GM12878 (cell line): ENCODE data around the gene IMPG2. TPM values are rescaled to one million over a fixed set of nuclear protein-coding genes. Genes with fewer than 3 reads are reported as not detected.

Experiments
- ATAC-seq: fragments of 200-7000 bp; cut with Tn5 transposase; 3 replicates; pipeline ENCODE4 v1.9.1; 2020; ENCODE audit warnings: mild to moderate bottlenecking, moderate library complexity
- BruUV-seq: library from RNA; stranded (reverse); fragments of 400-500 nt; replicated peaks from 2 replicates; lab custom pipeline; 2021; lab: Mats Ljungman, UMichigan
- CTCF ChIA-PET: fragments of 300-600 bp; sonication (Branson Sonifier 250); formaldehyde crosslinking; extraction: SDS; loops from one replicate; lab custom pipeline; 2021; ENCODE audit warnings: inconsistent platforms; lab: Yijun Ruan, JAX
- POLR2A ChIA-PET: fragments of 350-600 bp; formaldehyde crosslinking; extraction: SDS; loops from one replicate; lab custom pipeline; 2021; ENCODE audit warnings: inconsistent platforms; lab: Charles Lee
- RAD21 ChIA-PET: fragments of 300-600 bp; sonication (Branson Sonifier 250); formaldehyde crosslinking; loops from one replicate; lab custom pipeline; 2023; ENCODE audit warnings: antibody characterized with exemption; ENCODE audit not compliant: unreplicated experiment; lab: Charles Lee
- SMC1A ChIA-PET: fragments of 300-600 bp; sonication (Branson Sonifier 250); formaldehyde crosslinking; loops from one replicate; lab custom pipeline; 2023; ENCODE audit not compliant: unreplicated experiment, uncharacterized antibody; lab: Charles Lee
- DNase-seq: peaks from one replicate; pipeline ENCODE4 v3.0.0-alpha.2; 2011; ENCODE audit warnings: low read depth, low spot score
- FAIRE-seq: peaks from 3 replicates; lab custom pipeline; 2011; peaks lifted over from hg19 to GRCh38; lab: Jason Lieb, UNC
- H2AFZ ChIP-seq: 2 replicates; pipeline ENCODE4 v1.6.0; 2011; ENCODE audit warnings: low read depth, low read length, control low read depth; ENCODE audit not compliant: control insufficient read depth
- H3K27ac ChIP-seq: 2 replicates; pipeline ENCODE4 v1.5.1; 2011; ENCODE audit warnings: control low read depth; ENCODE audit not compliant: control insufficient read depth, insufficient read depth
- H3K27me3 ChIP-seq, 2 experiments: replicated peaks in 1 of 2; 2 replicates each; pipeline versions ENCODE4 v1.6.0 to v1.6.1; 2011; ENCODE audit warnings: low read length in 1 of 2; ENCODE audit not compliant: control insufficient read depth in 2 of 2, insufficient read depth in 2 of 2
- H3K36me3 ChIP-seq, 2 experiments: 2 replicates each; pipeline ENCODE4 v1.5.1; 2011; ENCODE audit warnings: low read length in 1 of 2; ENCODE audit not compliant: control insufficient read depth in 2 of 2, insufficient read depth in 2 of 2
- H3K4me1 ChIP-seq: 2 replicates; pipeline ENCODE4 v1.6.1; 2011; ENCODE audit warnings: mild to moderate bottlenecking, low read length, moderate library complexity, mixed read lengths; ENCODE audit not compliant: control insufficient read depth, insufficient read depth
- H3K4me2 ChIP-seq: 2 replicates; pipeline ENCODE4 v1.6.0; 2011; ENCODE audit warnings: control low read depth; ENCODE audit not compliant: control insufficient read depth, insufficient read depth
- H3K4me3 ChIP-seq: fragments of 200-600 bp; sonication (generic); 2 replicates; pipeline ENCODE4 v1.5.1; 2016
- H3K79me2 ChIP-seq: 2 replicates; pipeline ENCODE4 v1.6.0; 2011; ENCODE audit warnings: low read length; ENCODE audit not compliant: control insufficient read depth, insufficient read depth
- H3K9ac ChIP-seq: 2 replicates; pipeline ENCODE4 v1.8.0; 2011; ENCODE audit warnings: low read length, control low read depth, mixed read lengths; ENCODE audit not compliant: control insufficient read depth, insufficient read depth
- H3K9me3 ChIP-seq: replicated peaks from 3 replicates; pipeline ENCODE4 v1.5.1; 2011; ENCODE audit warnings: mild to moderate bottlenecking, low read length; ENCODE audit not compliant: control insufficient read depth, insufficient read depth
- H4K20me1 ChIP-seq: 2 replicates; pipeline ENCODE4 v1.6.0; 2011; ENCODE audit not compliant: control insufficient read depth, insufficient read depth
- BCLAF1 ChIP-seq: fragments of 450-650 bp; IDR thresholded peaks from 2 replicates; pipeline ENCODE4 v1.6.1; 2017; ENCODE audit warnings: antibody characterized with exemption, mild to moderate bottlenecking, moderate library complexity
- CBX3 ChIP-seq: fragments of 200-600 bp; sonication (generic); IDR thresholded peaks from 2 replicates; pipeline ENCODE4 v1.6.1; 2016; ENCODE audit warnings: low read depth, borderline replicate concordance
- CHD2 ChIP-seq: IDR thresholded peaks from 2 replicates; pipeline ENCODE4 v1.6.1; 2011; ENCODE audit warnings: low read depth, low read length, improper control_type of control experiment, borderline replicate concordance
- CREB1 ChIP-seq: IDR thresholded peaks from 2 replicates; pipeline ENCODE4 v1.6.1; 2012; ENCODE audit warnings: low read depth, mild to moderate bottlenecking, inconsistent platforms
- EED ChIP-seq: sonication (generic); IDR thresholded peaks from 2 replicates; pipeline ENCODE4 v1.6.1; 2016; ENCODE audit warnings: antibody characterized with exemption, low read depth
- JUND ChIP-seq: IDR thresholded peaks from 2 replicates; pipeline ENCODE4 v1.6.1; 2012; ENCODE audit warnings: low read depth, mild to moderate bottlenecking, low read length, improper control_type of control experiment, moderate library complexity
- KAT2A ChIP-seq: conservative IDR thresholded peaks from 2 replicates; pipeline ENCODE4 v1.6.1; 2011; ENCODE audit warnings: low read depth, low read length; ENCODE audit not compliant: control insufficient read depth
- KLF5 ChIP-seq: fragments of 450-650 bp; IDR thresholded peaks from 2 replicates; pipeline ENCODE4 v1.6.1; 2014; ENCODE audit warnings: mild to moderate bottlenecking; ENCODE audit not compliant: partially characterized antibody
- LARP7 ChIP-seq: fragments of 450-650 bp; IDR thresholded peaks from 2 replicates; pipeline ENCODE4 v1.6.1; 2017; ENCODE audit warnings: mild to moderate bottlenecking
- NFXL1 ChIP-seq: fragments of 450-650 bp; IDR thresholded peaks from 2 replicates; pipeline ENCODE4 v1.6.1; 2017; ENCODE audit warnings: antibody characterized with exemption, mild to moderate bottlenecking, borderline replicate concordance
- PAX5 ChIP-seq: IDR thresholded peaks from 2 replicates; pipeline ENCODE4 v1.6.1; 2011; ENCODE audit warnings: low read depth, low read length, borderline replicate concordance
- RELB ChIP-seq: fragments of 450-650 bp; IDR thresholded peaks from 2 replicates; pipeline ENCODE4 v1.6.1; 2017; ENCODE audit warnings: low read depth, mild to moderate bottlenecking, moderate library complexity
- RUNX3 ChIP-seq: IDR thresholded peaks from 2 replicates; pipeline ENCODE4 v1.6.1; 2012; ENCODE audit warnings: low read length, inconsistent platforms
- SP1 ChIP-seq: IDR thresholded peaks from one replicate; pipeline ENCODE4 v1.6.1; 2011; ENCODE audit warnings: low read depth, low read length
- SREBF2 ChIP-seq: IDR thresholded peaks from 2 replicates; pipeline ENCODE4 v1.6.1; 2012; ENCODE audit warnings: mild to moderate bottlenecking, low read length
- TCF3 ChIP-seq: IDR thresholded peaks from 2 replicates; pipeline ENCODE4 v1.6.1; 2012; ENCODE audit warnings: low read depth, mild to moderate bottlenecking, low read length, borderline replicate concordance; ENCODE audit not compliant: insufficient read depth
- ZNF24 ChIP-seq: fragments of 450-650 bp; IDR thresholded peaks from 2 replicates; pipeline ENCODE4 v1.6.1; 2017; ENCODE audit warnings: antibody characterized with exemption, mild to moderate bottlenecking
- ZZZ3 ChIP-seq: IDR thresholded peaks from 2 replicates; pipeline ENCODE4 v1.6.1; 2011; ENCODE audit warnings: low read depth; ENCODE audit not compliant: control insufficient read depth, insufficient read length
- WGBS: methylation state at CpG from one replicate; pipeline ENCODE4 v1.1.6; 2016; ENCODE audit warnings: low lambda C conversion rate; ENCODE audit not compliant: insufficient replicate concordance, insufficient coverage; ENCODE audit errors: missing lambda C conversion rate; 5-methylcytosine and 5-hydroxymethylcytosine counted together
- in situ Hi-C: fragments of 300-500 bp; cut with MboI; formaldehyde crosslinking; loops from 9 replicates; pipeline ENCODE4 v1.14.3; 2018; ENCODE audit warnings: mixed read lengths
- intact Hi-C: fragments of 100-400 bp; cut with micrococcal nuclease; formaldehyde crosslinking; loops from one replicate; pipeline ENCODE4 v1.14.2; 2022; ENCODE audit not compliant: unreplicated experiment
- polyA plus RNA-seq, 11 experiments: library from polyadenylated mRNA; depleted of rRNA in 4 of 11; unstranded in 6 of 11; stranded (reverse) in 5 of 11; fragments of >200 nt; fragmentation: Nextera tagmentation in 4 of 11; fragmentation: Illumina TruSeq in 1 of 11; extraction: Ambion mirVana in 4 of 11; extraction: Trizol in 1 of 11; gene quantifications; 1 replicate in 1 of 11; 2 replicates in 10 of 11; pipeline versions ENCODE4 v1.2.1 to v1.2.3, GENCODE V29; 2011 to 2016; ENCODE audit warnings: inconsistent platforms in 2 of 11, missing spikeins in 2 of 11, low read depth in 1 of 11
- total RNA-seq, 4 experiments: library from RNA; depleted of rRNA in 3 of 4; stranded (reverse); fragments of >200 nt in 3 of 4; fragmentation: Illumina TruSeq in 1 of 4; extraction: Trizol in 1 of 4; gene quantifications; 2 replicates each; pipeline versions ENCODE4 v1.2.1 to v1.2.3, GENCODE V29; 2013 to 2021

The IMPG2 gene
- total and polyA plus RNA-seq, 10 of the 15 experiments (the other 5 are each of a cell fraction or from before 2014, with no cell fraction given), result under 0.01 to 0.17 (median 0.10) TPM; not detected in 3

GRCh38 chr3:101224739-101225138 lies 95.6 kb downstream of the IMPG2 start:
- Histone ChIP-seq H3K27me3 (no peaks in the 10 kb centered on the region), H2AFZ (no peak overlapping the region), H3K27ac (no peak overlapping the region), H3K9ac (no peak overlapping the region), H3K79me2 (no peaks in the 10 kb centered on the region), H3K4me3 (no peak overlapping the region), H3K4me1 (no peaks in the 10 kb centered on the region), H3K9me3 (no peaks in the 10 kb centered on the region; the same call in 2 of the 3 replicates), H3K4me2 (no peak overlapping the region), H3K36me3 (no peaks in the 10 kb centered on the region), H4K20me1 (no peaks in the 10 kb centered on the region)
- ChIA-PET CTCF (no interaction called here), SMC1A (no interaction called here), RAD21 (no interaction called here), POLR2A (no interaction called here)
- FAIRE-seq (no peak), DNase-seq (no peak), ATAC-seq (no peak)
- WGBS, result 47% methylated on average over 4 of the region's 4 CpGs
- no TSS peak for BruUV-seq
- in situ Hi-C loops, result no loop called here
- intact Hi-C loops, result no loop called here
- TF ChIP-seq JUND (no peak), LARP7 (no peak), ZNF24 (no peak), PAX5 (no peak), RELB (no peak), BCLAF1 (no peak), KLF5 (no peak), NFXL1 (no peak), CREB1 (no peak), KAT2A (no peak), CBX3 (no peak), CHD2 (no peak), TCF3 (no peak), SREBF2 (no peak), RUNX3 (no peak), ZZZ3 (no peak), EED (no peak), SP1 (no peak)
